Natural killer cell (primary cell): ENCODE data around the gene MYO18B. TPM values are rescaled to one million over a fixed set of nuclear protein-coding genes. Genes with fewer than 3 reads are reported as not detected.
A peak's percentile ranks its signal among the peaks of the same experiment; 100 is the strongest.

Source experiments
- ATAC-seq, 3 donors: fragments of 150-1000 bp in 2 of 3; fragments of 200-7000 bp in 1 of 3; cut with Tn5 transposase; 1 replicate in 1 of 3; 2 replicates in 2 of 3; pipeline ENCODE4 v1.10.0; 2021; ENCODE audit warnings: mild to moderate bottlenecking in 2 of 3, moderate library complexity in 2 of 3
- DNase-seq, 2 donors: peaks; one replicate each; pipeline versions ENCODE4 v3.0.0 to v3.0.0-alpha.2; 2013 to 2021; ENCODE audit warnings: mixed read lengths in 1 of 2
- H3K27ac ChIP-seq: one replicate; pipeline ENCODE4 v1.5.1; 2013; ENCODE audit warnings: mild to moderate bottlenecking, low read length
- H3K27me3 ChIP-seq: one replicate; pipeline ENCODE4 v1.6.1; 2013; ENCODE audit warnings: low read length; ENCODE audit not compliant: control insufficient read depth, insufficient read depth
- H3K36me3 ChIP-seq: one replicate; pipeline ENCODE4 v1.6.1; 2013; ENCODE audit warnings: low read length; ENCODE audit not compliant: control insufficient read depth, insufficient read depth
- H3K4me1 ChIP-seq: one replicate; pipeline ENCODE4 v1.6.1; 2013; ENCODE audit warnings: low read length; ENCODE audit not compliant: control insufficient read depth, insufficient read depth
- H3K4me3 ChIP-seq: one replicate; pipeline ENCODE4 v1.5.1; 2013; ENCODE audit warnings: low read length
- H3K9me3 ChIP-seq: one replicate; pipeline ENCODE4 v1.6.1; 2013; ENCODE audit warnings: low read length; ENCODE audit not compliant: control insufficient read depth, insufficient read depth
- H3K27ac Mint-ChIP-seq, 2 donors: one replicate each; pipeline ENCODE4 v1.8.0; 2022; ENCODE audit warnings: mild to moderate bottlenecking in 2 of 2, mixed read lengths in 2 of 2, moderate library complexity in 1 of 2
- H3K27me3 Mint-ChIP-seq, 2 donors: one replicate each; pipeline ENCODE4 v1.8.0; 2022; ENCODE audit warnings: low read depth in 2 of 2, mixed read lengths in 2 of 2
- H3K36me3 Mint-ChIP-seq: one replicate; pipeline ENCODE4 v1.8.0; 2022; ENCODE audit warnings: mixed read lengths
- H3K4me1 Mint-ChIP-seq, 2 donors: one replicate each; pipeline ENCODE4 v1.8.0; 2022; ENCODE audit warnings: mixed read lengths in 2 of 2
- H3K4me3 Mint-ChIP-seq: one replicate; pipeline ENCODE4 v1.8.0; 2022; ENCODE audit warnings: mild to moderate bottlenecking, moderate library complexity, mixed read lengths
- H3K9me3 Mint-ChIP-seq, 2 donors: one replicate each; pipeline ENCODE4 v1.8.0; 2022; ENCODE audit warnings: mixed read lengths in 2 of 2
- CTCF ChIP-seq: fragments of 200-600 bp; IDR thresholded peaks from one replicate; pipeline ENCODE4 v1.8.0; 2022; ENCODE audit warnings: antibody characterized with exemption
- whole genome bisulfite sequencing: methylation state at CpG from one replicate; pipeline ENCODE4 v1.1.7; 2013; ENCODE audit warnings: missing lambda C conversion rate; ENCODE audit not compliant: insufficient coverage; 5-methylcytosine and 5-hydroxymethylcytosine counted together
- intact Hi-C: fragments of 100-400 bp; cut with micrococcal nuclease; formaldehyde crosslinking; loops from one replicate; pipeline ENCODE4 v1.14.2; 2022
- total RNA-seq, 4 donors: library from RNA; stranded (reverse); fragments of 120-200 nt in 1 of 4; gene quantifications; one replicate each; pipeline versions ENCODE4 v1.2.3 to v1.2.4, GENCODE V29; 2013 to 2022

MYO18B gene
- total RNA-seq, 3 donors from 2014 or later (not counting 1 experiment from before 2014, with no cell fraction given): 0.07 to 0.14 (median 0.10) TPM

- Histone ChIP-seq H3K27ac (no peak overlapping the region), H3K27me3 (no peaks in the 10 kb centered on the region), H3K4me3 (no peak overlapping the region), H3K9me3 (no peaks in the 10 kb centered on the region), H3K36me3 (no peaks in the 10 kb centered on the region), H3K4me1 (no peaks in the 10 kb centered on the region)
- WGBS: 90% methylated on average over 7 of the region's 7 CpGs
- no peaks in the 10 kb centered on the region for H3K9me3 Mint-ChIP-seq
- H3K4me1 Mint-ChIP-seq: no peaks in the 10 kb centered on the region
- H3K36me3 Mint-ChIP-seq: no peaks in the 10 kb centered on the region
- DNase-seq (no peak), ATAC-seq (no peak)
- H3K27ac Mint-ChIP-seq: no peak overlapping the region
- intact Hi-C loops: no loop called here
- H3K27me3 Mint-ChIP-seq: peaks cover 0 to 4% of the 10 kb centered on the region in 2 donors
- no peak overlapping the region for H3K4me3 Mint-ChIP-seq
- TF ChIP-seq CTCF: no peak
Measured at GRCh38 chr22:25745341-25746011, 3.5 kb downstream of the MYO18B start.

- H3K9me3 Mint-ChIP-seq: no peaks in the 10 kb centered on the region
- no peak overlapping the region for H3K4me3 Mint-ChIP-seq
- no peak for ATAC-seq
- WGBS: no CpG with 5 or more reads among the region's 1 CpG
- intact Hi-C loops: no loop called here
- no peak for TF ChIP-seq CTCF
- Histone ChIP-seq H3K27ac (no peak overlapping the region), H3K9me3 (no peaks in the 10 kb centered on the region), H3K27me3 (no peaks in the 10 kb centered on the region), H3K4me3 (no peak overlapping the region), H3K36me3 (no peaks in the 10 kb centered on the region), H3K4me1 (no peaks in the 10 kb centered on the region)
- H3K27ac Mint-ChIP-seq: no peak overlapping the region
- no peaks in the 10 kb centered on the region for H3K36me3 Mint-ChIP-seq
- no peak for DNase-seq
- peaks cover 0 to 4% of the 10 kb centered on the region in 2 donors for H3K27me3 Mint-ChIP-seq
- no peaks in the 10 kb centered on the region for H3K4me1 Mint-ChIP-seq
Measured at GRCh38 chr22:25746012-25746373, 4.0 kb downstream of the MYO18B start.

- no peak for TF ChIP-seq CTCF
- Mint-ChIP-seq H3K27ac (no peak overlapping the region), H3K27me3 (peaks cover 0 to 4% of the 10 kb centered on the region in 2 donors), H3K4me1 (no peaks in the 10 kb centered on the region), H3K36me3 (no peaks in the 10 kb centered on the region), H3K9me3 (no peaks in the 10 kb centered on the region), H3K4me3 (no peak overlapping the region)
- intact Hi-C loops: no loop called here
- 84% methylated on average over 8 of the region's 8 CpGs for WGBS
- Histone ChIP-seq H3K4me3 (no peak overlapping the region), H3K9me3 (no peaks in the 10 kb centered on the region), H3K4me1 (no peaks in the 10 kb centered on the region), H3K36me3 (no peaks in the 10 kb centered on the region), H3K27ac (no peak overlapping the region), H3K27me3 (no peaks in the 10 kb centered on the region)
- DNase-seq (no peak), ATAC-seq (peak in 1 of 3 donors; percentile 70)
Measured at GRCh38 chr22:25747245-25747944, 5.4 kb downstream of the MYO18B start.
